Vagina (tissue), 2 donors: ENCODE measurements around the gene CDKL5. TPM values are rescaled to one million over a fixed set of nuclear protein-coding genes. Genes with fewer than 3 reads are reported as not detected.

ENCODE experiments used
- DNase-seq, 2 donors: peaks; one replicate each; pipeline ENCODE4 v3.0.0-alpha.2; 2017; ENCODE audit errors: extremely low spot score in 2 of 2
- H3K27ac ChIP-seq: fragments of 200-600 bp; sonication (generic); one replicate; pipeline ENCODE4 v1.5.1; 2019
- H3K27me3 ChIP-seq: fragments of 200-600 bp; sonication (generic); one replicate; pipeline ENCODE4 v1.5.1; 2019
- H3K36me3 ChIP-seq, 2 donors: fragments of 200-600 bp; sonication (generic); one replicate each; pipeline ENCODE4 v1.5.1; 2017 to 2019
- H3K4me1 ChIP-seq: fragments of 200-600 bp; sonication (generic); one replicate; pipeline ENCODE4 v1.5.1; 2019
- H3K4me3 ChIP-seq, 2 donors: fragments of 200-600 bp; sonication (generic); 1 replicate in 1 of 2; 2 replicates in 1 of 2; pipeline ENCODE4 v1.5.1; 2016 to 2019
- H3K9me3 ChIP-seq: fragments of 200-600 bp; sonication (generic); one replicate; pipeline ENCODE4 v1.5.1; 2019
- CTCF ChIP-seq, 3 experiments: fragments of 450-650 bp in 2 of 3; fragments of 200-600 bp in 1 of 3; sonication (generic) in 1 of 3; IDR thresholded peaks; one replicate each; pipeline ENCODE4 v1.5.1; 2017 to 2019; ENCODE audit warnings: antibody characterized with exemption in 3 of 3, mild to moderate bottlenecking in 2 of 3, moderate library complexity in 2 of 3
- POLR2A ChIP-seq, 2 donors: fragments of 450-650 bp; IDR thresholded peaks; one replicate each; pipeline ENCODE4 v1.6.1; 2017; ENCODE audit warnings: antibody characterized with exemption in 2 of 2, mild to moderate bottlenecking in 2 of 2, moderate library complexity in 2 of 2
- POLR2AphosphoS5 ChIP-seq, 2 donors: sonication (generic); formaldehyde crosslinking; IDR thresholded peaks; one replicate each; pipeline ENCODE4 v1.9.0; 2017; ENCODE audit warnings: antibody characterized with exemption in 2 of 2, mild to moderate bottlenecking in 2 of 2, low read depth in 1 of 2; ENCODE audit not compliant: insufficient read depth in 1 of 2
- intact Hi-C: fragments of 100-400 bp; cut with DNase I; formaldehyde crosslinking; loops from one replicate; pipeline ENCODE4 v1.15.1; 2023
- total RNA-seq: library from RNA; depleted of rRNA; stranded (reverse); fragments of >200 nt; gene quantifications from one replicate; pipeline ENCODE4 v1.2.3, GENCODE V29; 2016

The CDKL5 gene
- total RNA-seq, 1 donor from 2014 or later, result 9.1 TPM

- DNase-seq, result no peak
- intact Hi-C loops, result no loop called here
- H3K27me3 ChIP-seq, result no peaks in the 10 kb centered on the region
Measured at GRCh38 chrX:18591834-18592233, 166.4 kb downstream of the CDKL5 start.

DNA sequence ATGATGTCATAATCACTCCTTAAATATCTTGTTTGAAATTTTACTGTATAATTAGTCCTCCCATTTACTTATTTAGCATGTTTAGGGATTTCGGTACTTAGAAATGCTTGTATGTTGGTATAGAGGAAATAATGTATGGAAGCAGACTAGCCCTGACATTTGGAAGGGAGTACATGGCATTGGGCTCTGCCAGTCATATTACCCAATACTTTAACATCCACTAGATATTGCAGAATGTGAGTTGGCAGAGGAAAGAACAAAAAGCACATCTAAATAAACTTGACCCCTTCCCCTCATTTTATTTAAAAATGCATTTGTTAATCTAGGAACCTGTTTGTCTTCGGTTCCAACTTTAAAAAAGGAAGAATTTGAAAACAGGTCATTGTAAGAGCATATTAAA, 168.7 kb downstream of the CDKL5 start:
- H3K27me3 ChIP-seq, result no peaks in the 10 kb centered on the region
- no peaks in the 10 kb centered on the region for H3K9me3 ChIP-seq
- no peak for DNase-seq
- H3K27ac ChIP-seq, result no peak overlapping the region
- no peak overlapping the region for H3K4me3 ChIP-seq
- intact Hi-C loops, result no loop called here
- TF ChIP-seq POLR2AphosphoS5 (IDR thresholded peaks at IDR 0.05; ENCODE audit: insufficient read depth in 1 of 2, low read depth in 1 of 2) (no peak), CTCF (IDR thresholded peaks at IDR 0.05) (no peak), POLR2A (IDR thresholded peaks at IDR 0.05) (no peak)
- H3K36me3 ChIP-seq, result no peaks in the 10 kb centered on the region
- no peaks in the 10 kb centered on the region for H3K4me1 ChIP-seq

More at GRCh38 chrX:18591834-18592233, 166.4 kb downstream of the CDKL5 start:
- Histone ChIP-seq H3K36me3 (no peaks in the 10 kb centered on the region), H3K27ac (no peak overlapping the region), H3K4me1 (no peaks in the 10 kb centered on the region), H3K4me3 (no peak overlapping the region), H3K9me3 (no peaks in the 10 kb centered on the region)
- TF ChIP-seq POLR2A (IDR thresholded peaks at IDR 0.05) (no peak), POLR2AphosphoS5 (IDR thresholded peaks at IDR 0.05; ENCODE audit: insufficient read depth in 1 of 2, low read depth in 1 of 2) (no peak), CTCF (IDR thresholded peaks at IDR 0.05) (no peak)

- DNase-seq, result no peak
- H3K27ac ChIP-seq, result no peak overlapping the region
- no peaks in the 10 kb centered on the region for H3K27me3 ChIP-seq
- no peaks in the 10 kb centered on the region for H3K9me3 ChIP-seq
- intact Hi-C loops, result no loop called here
- no peaks in the 10 kb centered on the region for H3K36me3 ChIP-seq
- no peaks in the 10 kb centered on the region for H3K4me1 ChIP-seq
- TF ChIP-seq CTCF (IDR thresholded peaks at IDR 0.05) (no peak), POLR2AphosphoS5 (IDR thresholded peaks at IDR 0.05; ENCODE audit: insufficient read depth in 1 of 2, low read depth in 1 of 2) (no peak), POLR2A (IDR thresholded peaks at IDR 0.05) (no peak)
- H3K4me3 ChIP-seq, result no peak overlapping the region
Measured at GRCh38 chrX:18596096-18596495, 170.7 kb downstream of the CDKL5 start.

- H3K36me3 ChIP-seq, result no peaks in the 10 kb centered on the region
- H3K4me3 ChIP-seq, result no peak overlapping the region
- intact Hi-C loops, result no loop called here
- no peaks in the 10 kb centered on the region for H3K9me3 ChIP-seq
- H3K27me3 ChIP-seq, result no peaks in the 10 kb centered on the region
- no peak for TF ChIP-seq CTCF (IDR thresholded peaks at IDR 0.05)
- no peak for TF ChIP-seq POLR2A (IDR thresholded peaks at IDR 0.05)
- no peak for TF ChIP-seq POLR2AphosphoS5 (IDR thresholded peaks at IDR 0.05; ENCODE audit: insufficient read depth in 1 of 2, low read depth in 1 of 2)
- H3K4me1 ChIP-seq, result no peaks in the 10 kb centered on the region
- DNase-seq, result no peak
- H3K27ac ChIP-seq, result no peak overlapping the region
Measured at GRCh38 chrX:18598413-18598812, 173.0 kb downstream of the CDKL5 start.

DNA sequence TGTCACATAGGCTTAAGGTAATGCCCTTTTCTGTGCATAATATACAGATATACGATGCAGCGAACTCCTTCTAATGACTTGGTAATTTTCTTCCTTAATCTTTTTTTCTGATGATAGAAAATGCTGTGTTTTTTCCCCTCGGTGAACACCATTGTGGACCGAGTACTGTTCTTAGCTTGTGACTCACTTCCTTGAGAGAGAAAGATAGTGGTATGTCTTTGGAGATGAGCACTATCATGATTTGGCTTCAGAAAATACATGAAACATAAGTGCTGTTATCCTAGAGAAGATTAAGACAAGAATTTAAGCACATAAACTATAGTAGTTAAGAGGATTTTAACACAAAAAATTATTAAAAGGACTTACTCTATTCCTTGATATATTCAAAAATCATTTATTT, 182.6 kb downstream of the CDKL5 start:
- no peak for DNase-seq
- H3K4me3 ChIP-seq, result no peak overlapping the region
- no peaks in the 10 kb centered on the region for H3K9me3 ChIP-seq
- intact Hi-C loops, result no loop called here
- no peaks in the 10 kb centered on the region for H3K4me1 ChIP-seq
- no peaks in the 10 kb centered on the region for H3K27me3 ChIP-seq
- H3K36me3 ChIP-seq, result no peaks in the 10 kb centered on the region
- H3K27ac ChIP-seq, result no peak overlapping the region
- TF ChIP-seq POLR2AphosphoS5 (IDR thresholded peaks at IDR 0.05; ENCODE audit: insufficient read depth in 1 of 2, low read depth in 1 of 2), result no peak
- TF ChIP-seq POLR2A (IDR thresholded peaks at IDR 0.05), result no peak
- no peak for TF ChIP-seq CTCF (IDR thresholded peaks at IDR 0.05)
